Activated CD8-positive, alpha-beta memory T cell treated with anti-CD3 and anti-CD28 coated beads, Interleukin-2, amount 50 U/mL, for 24 hours (primary cell): ENCODE results near the gene UBE2M.

ENCODE experiments used
- DNase-seq: peaks from one replicate; pipeline ENCODE4 v3.0.0-alpha.2; 2020; ENCODE audit errors: extremely low read depth

UBE2M gene

GRCh38 chr19:58570770-58571574 is 12.6 kb upstream of the UBE2M start:
- no peak for DNase-seq

- no peak for DNase-seq
These were observed 11.7 kb upstream of the UBE2M start for GRCh38 chr19:58569943-58570670.

- DNase-seq = no peak
These were observed 11.0 kb upstream of the UBE2M start for GRCh38 chr19:58569191-58569942.

DNA sequence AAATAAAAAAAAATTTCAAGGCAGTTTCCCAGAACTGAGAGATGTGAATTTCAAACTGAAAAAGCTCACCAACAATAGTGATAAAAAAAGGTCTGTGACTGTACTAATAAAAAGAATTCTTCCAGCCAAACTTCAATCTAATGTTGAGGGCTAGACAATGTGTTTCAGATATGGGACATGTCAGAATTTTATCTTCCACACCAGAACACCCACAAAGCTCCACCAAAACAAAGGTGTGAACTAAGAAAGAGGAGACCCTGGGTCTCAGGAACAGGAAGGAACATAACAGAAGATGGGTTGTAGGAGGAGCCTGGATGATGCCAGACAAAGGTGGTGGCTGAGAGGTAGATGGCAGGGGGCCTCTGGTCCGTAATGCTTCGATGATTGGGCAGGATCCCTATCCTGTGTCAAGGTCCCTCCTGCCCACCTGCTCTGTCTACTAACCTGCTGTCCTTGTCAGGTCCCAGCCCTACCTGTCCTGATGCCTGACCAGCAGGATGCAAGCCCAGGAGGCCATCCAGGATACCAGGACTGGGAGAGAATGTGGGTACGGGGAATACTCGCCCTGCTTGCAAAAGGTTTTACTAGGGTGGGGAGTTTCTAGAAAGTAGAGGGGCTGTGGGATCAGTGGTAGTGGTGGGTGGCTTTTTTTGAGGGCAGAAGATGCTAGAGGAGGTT is 10.2 kb upstream of the UBE2M start:
- no peak for DNase-seq

DNA sequence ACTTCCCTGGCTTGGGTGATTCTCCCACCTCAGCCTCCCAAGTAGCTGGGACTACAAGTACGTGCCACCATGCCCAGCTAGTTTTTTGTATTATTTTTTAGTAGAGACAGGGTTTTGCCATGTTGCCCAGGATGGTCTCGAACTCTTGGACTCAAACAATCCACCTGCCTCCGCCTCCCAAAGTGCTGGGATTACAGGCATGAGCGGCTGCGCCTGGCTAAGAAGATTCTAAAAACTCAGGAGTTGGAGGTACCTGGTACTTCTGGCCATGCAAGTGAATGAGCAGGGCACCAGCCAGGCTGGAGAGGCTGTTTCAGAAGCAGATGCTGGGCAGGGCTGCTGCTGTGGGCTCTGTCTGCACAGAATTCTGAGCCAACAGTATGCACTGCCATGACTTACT is 8.6 kb upstream of the UBE2M start:
- no peak for DNase-seq

- no peak for DNase-seq
These were observed 5.4 kb upstream of the UBE2M start for GRCh38 chr19:58563823-58564222.

GRCh38 chr19:58563034-58563573 is 4.7 kb upstream of the UBE2M start:
- no peak for DNase-seq

- DNase-seq = no peak
These were observed 4.0 kb upstream of the UBE2M start for GRCh38 chr19:58562122-58563033.

GRCh38 chr19:58561373-58562121 is 3.1 kb upstream of the UBE2M start:
- DNase-seq = no peak

DNA sequence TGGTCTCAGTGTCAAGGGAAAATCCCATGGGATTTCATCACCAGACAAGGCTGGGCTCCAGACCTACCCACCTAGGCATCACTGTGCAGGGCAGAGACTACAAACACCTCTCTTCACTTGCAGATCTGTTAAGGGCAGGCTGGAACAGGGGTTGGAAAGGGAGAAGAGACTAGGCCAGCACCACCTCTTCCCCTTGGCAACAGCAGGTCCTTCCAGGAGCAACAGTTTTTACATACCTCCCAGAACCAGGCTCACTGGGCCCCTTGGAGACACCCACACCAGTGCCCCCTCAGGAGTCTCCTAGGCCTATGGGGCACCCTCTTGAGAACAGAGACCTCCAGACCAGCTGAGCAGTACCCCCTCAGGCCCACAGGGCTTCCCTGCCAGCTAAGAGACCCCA is 2.5 kb upstream of the UBE2M start:
- no peak for DNase-seq

GRCh38 chr19:58560007-58560887 is 1.8 kb upstream of the UBE2M start:
- no peak for DNase-seq

- DNase-seq = peak; percentile 69
These were observed 1.0 kb upstream of the UBE2M start for GRCh38 chr19:58559275-58560006.

- DNase-seq = peak; percentile 98
These were observed 338 bp upstream of the UBE2M start for GRCh38 chr19:58558623-58559274.

DNA sequence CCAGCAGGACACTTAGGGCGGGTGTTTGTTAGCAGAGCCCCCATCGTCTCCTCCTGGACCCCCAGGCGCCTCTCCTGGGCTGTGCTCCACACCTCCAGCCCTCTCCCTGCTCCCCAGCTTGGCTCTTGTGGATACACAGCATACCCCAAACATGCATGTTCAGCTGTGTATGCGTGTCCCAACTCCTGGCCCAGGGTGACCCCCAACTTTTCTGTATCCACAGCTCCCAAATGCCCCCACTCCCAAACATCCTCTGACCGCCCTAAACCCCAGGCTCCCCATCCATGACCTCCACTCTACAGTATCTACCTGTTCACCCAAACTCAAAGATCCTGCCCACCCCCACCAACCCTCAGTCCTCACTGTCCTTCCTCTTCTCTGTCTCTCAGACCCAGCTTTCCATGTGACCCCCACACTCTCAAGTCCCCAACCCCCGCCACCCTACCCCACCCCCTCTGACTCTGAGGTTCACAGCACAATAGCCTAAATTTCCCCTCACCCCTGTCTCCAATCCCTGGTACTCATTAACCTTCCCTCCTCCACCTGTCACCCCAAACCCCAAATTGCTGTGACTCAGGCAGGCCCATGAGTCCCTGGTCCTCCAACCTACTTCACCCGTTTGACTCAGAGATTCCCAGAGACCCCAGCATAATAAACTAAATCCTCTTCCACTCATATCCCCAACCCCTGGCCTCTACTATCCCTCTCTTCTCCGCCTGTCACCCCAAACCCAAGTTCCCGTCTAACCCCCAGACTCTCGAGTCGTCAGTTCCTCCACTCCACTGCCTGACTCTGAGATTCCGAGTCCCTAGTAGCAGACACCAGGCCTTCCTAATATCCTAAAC is 968 bp downstream of the UBE2M start:
- DNase-seq = no peak

GRCh38 chr19:58556622-58557220 is 1.7 kb downstream of the UBE2M start:
- no peak for DNase-seq

DNA sequence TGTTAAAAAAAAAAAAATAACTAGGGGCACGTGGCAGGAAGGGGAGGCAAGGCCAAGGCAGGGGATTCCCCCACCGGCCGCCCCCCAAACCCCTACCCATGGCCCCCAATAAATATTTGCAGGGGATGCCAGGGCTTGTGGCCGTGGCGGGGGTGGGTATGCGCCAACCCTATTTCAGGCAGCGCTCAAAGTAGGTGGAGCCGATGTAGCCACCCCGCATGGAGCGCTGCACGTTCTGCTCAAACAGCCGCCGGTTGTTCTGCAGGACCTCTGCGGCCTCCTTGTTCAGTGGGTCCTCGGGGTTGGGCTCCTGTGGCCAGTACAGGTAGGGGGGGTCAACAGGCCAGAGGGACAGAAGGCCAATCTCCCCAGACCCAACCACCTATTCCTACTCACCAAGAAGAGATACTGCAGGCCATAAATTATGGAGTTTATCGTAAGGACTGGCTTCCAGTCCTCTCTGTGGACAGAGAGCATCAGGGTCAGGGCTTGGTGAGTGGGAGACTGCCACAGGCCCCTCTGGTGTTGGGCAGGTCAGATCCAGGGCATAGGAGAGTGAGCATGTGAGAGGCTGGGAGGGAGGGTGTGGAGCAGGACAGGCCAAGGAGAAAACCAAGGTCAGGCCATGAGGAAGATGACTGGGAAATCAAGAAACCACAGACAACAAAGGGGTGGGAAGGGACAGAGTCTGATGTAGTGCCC is 2.3 kb downstream of the UBE2M start:
- DNase-seq = no peak
